Testis (tissue), 2 donors: Measurements from ENCODE around the gene CDH5.

ENCODE experiments used
- CTCF ChIP-seq, 3 experiments: fragments of 450-650 bp in 2 of 3; fragments of 200-600 bp in 1 of 3; sonication (generic) in 1 of 3; IDR thresholded peaks; one replicate each; pipeline ENCODE4 v1.5.1; 2016 to 2019; ENCODE audit warnings: antibody characterized with exemption in 3 of 3, mild to moderate bottlenecking in 2 of 3, moderate library complexity in 1 of 3
- POLR2A ChIP-seq: fragments of 450-650 bp; IDR thresholded peaks from one replicate; pipeline ENCODE4 v1.6.1; 2017; ENCODE audit warnings: antibody characterized with exemption, mild to moderate bottlenecking, moderate library complexity

- TF ChIP-seq CTCF (IDR thresholded peaks at IDR 0.05) = no peak
- no peak for TF ChIP-seq POLR2A
Observed at GRCh38 chr16:66380421-66380820, 13.9 kb downstream of the CDH5 start.
